OCI-LY3 (cell line): ENCODE measurements around the gene HOXA3.

ENCODE experiments used
- EZH2phosphoT487 ChIP-seq: fragments of 200-600 bp; shearing (Covaris generic); IDR thresholded peaks from 2 replicates; pipeline ENCODE4 v1.6.1; 2018; ENCODE audit warnings: antibody characterized with exemption, mixed run types, low read depth
- TF ChIP-seq, protein P1 (sequence below): fragments of 200-600, 300-600 bp; sonication (generic); IDR thresholded peaks from 2 replicates; pipeline ENCODE4 v1.5.1; 2014; ENCODE audit warnings: antibody characterized with exemption, low read length, low read depth

- TF ChIP-seq, protein P1, sequence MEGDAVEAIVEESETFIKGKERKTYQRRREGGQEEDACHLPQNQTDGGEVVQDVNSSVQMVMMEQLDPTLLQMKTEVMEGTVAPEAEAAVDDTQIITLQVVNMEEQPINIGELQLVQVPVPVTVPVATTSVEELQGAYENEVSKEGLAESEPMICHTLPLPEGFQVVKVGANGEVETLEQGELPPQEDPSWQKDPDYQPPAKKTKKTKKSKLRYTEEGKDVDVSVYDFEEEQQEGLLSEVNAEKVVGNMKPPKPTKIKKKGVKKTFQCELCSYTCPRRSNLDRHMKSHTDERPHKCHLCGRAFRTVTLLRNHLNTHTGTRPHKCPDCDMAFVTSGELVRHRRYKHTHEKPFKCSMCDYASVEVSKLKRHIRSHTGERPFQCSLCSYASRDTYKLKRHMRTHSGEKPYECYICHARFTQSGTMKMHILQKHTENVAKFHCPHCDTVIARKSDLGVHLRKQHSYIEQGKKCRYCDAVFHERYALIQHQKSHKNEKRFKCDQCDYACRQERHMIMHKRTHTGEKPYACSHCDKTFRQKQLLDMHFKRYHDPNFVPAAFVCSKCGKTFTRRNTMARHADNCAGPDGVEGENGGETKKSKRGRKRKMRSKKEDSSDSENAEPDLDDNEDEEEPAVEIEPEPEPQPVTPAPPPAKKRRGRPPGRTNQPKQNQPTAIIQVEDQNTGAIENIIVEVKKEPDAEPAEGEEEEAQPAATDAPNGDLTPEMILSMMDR = no peak
- no peak for TF ChIP-seq EZH2phosphoT487
Observed at GRCh38 chr7:27104341-27105058, 47.9 kb downstream of the HOXA3 start.
